ENCODE results near the gene CTNND2.
"Not testable (repeated sequence)": the region's sequence is repeated elsewhere in the genome, so short reads cannot be mapped to it uniquely, and the experiment has no call there.

The CTNND2 gene

DNA sequence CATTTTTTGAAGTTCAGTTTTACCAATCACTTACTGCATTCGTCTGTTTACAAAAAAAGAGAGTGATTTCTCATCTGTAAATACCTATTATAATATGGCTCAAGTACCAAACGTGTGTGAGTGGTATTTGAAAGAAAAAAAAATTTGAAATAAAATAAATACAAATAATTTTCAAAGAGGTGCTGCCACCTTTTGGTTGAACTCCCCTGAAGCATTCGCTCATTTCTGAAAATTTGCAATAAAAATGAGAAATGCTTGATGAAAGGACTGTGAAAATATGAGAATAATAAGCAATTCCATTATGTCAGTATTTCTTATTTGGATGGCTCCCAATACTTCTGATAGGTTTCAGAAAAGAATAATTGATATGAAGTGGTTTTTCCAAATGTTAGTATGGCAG lies 409.9 kb downstream of the CTNND2 start:
- DNase-seq (ENCODE audit: low read depth, low spot score), result no peak
- no peak overlapping the region for H3K27ac ChIP-seq

DNA sequence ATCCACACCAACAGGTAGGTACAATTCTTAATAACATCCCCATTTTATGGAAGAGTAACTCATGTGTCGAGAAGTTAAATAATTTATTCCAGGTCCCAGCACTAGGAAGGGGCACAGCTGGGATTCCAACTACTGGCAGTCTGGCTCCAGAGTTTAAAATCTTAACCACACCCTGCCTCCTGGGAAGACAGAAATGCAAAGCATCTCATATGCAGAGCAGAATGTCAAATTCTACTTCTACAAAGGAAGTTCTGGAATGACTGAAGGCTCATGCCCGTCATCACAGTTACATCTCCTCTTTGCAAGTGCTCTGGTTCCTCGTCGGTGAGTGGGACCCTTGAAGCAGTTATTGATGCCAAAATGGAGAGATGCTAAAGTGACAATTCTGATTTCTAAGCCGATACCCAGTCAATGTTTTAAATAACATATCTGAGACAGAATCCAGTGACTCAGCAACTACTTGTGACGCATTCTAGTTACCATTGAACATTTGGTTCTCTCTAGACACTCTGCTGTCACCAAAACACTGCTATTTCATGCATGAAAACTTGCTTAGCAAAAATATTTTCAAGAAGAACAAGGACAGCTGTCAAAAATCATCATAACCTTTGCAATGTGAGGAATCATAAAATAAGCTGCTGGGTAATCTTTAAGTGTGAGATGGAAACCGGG lies 412.7 kb downstream of the CTNND2 start:
- H3K27ac ChIP-seq, result no peak overlapping the region
- no peak for DNase-seq (ENCODE audit: low read depth, low spot score)

DNA sequence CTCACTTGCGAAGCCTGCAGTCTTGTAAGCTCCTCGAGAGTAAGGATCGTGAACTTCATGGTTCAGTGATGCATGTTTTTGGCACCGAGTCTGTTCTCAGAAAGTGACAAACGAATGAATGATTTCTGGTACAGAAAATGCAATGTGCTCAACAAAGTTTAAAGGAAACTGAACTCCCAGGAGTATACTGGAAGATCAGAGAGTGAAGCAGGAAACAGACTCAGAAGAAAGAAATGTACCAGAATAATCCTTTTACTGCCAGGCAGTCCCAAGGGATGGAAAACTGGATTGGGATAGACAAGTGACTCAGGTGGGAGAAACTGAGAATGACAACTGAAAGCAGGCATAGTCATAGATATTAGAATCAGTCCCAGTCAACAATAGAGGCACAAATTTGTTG lies 420.6 kb downstream of the CTNND2 start:
- no peak for DNase-seq (ENCODE audit: low read depth, low spot score)
- H3K27ac ChIP-seq, result no peak overlapping the region

DNA sequence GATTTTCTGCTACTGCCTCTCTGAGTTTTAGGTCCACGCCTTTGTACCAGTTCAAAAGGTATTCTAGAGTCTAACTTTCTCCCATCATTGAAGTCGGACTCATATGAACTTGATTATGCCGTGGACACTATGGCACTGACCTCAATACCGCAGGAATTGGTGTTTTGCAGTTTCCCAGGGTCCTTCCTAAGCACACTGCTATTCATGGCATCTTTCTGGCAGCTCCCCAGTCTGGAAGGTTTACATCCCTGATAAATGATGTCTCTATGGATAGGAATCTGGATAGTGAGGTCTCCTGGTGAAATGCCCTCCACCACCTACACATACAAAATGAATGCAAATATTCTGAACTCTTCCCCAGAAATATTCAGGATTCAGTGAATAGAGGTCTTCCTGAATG lies 422.2 kb downstream of the CTNND2 start:
- DNase-seq (ENCODE audit: low read depth, low spot score), result no peak

DNA sequence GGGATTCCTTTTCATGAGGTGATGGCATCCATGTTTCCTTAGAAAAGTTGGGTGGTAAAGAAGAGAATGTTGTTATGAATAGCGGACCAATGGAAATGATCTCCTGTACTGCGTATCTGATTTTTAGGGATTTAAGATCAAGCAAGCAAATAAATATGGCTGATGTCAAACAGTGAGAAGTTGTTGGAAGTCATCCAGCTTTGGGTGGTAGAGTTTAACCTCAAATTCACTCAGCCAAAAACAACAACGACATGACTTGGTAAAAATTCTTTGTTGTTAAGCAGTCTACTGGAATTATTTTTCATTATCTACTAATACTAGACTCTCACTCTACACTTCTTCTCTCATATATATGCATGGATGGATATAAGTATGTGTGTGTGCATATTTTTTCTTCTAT lies 426.5 kb downstream of the CTNND2 start:
- DNase-seq (ENCODE audit: low read depth, low spot score), result no peak
- no peak overlapping the region for H3K27ac ChIP-seq

More for the DNA sequence above, 422.2 kb downstream of the CTNND2 start:
- H3K27ac ChIP-seq, result no peak overlapping the region

DNA sequence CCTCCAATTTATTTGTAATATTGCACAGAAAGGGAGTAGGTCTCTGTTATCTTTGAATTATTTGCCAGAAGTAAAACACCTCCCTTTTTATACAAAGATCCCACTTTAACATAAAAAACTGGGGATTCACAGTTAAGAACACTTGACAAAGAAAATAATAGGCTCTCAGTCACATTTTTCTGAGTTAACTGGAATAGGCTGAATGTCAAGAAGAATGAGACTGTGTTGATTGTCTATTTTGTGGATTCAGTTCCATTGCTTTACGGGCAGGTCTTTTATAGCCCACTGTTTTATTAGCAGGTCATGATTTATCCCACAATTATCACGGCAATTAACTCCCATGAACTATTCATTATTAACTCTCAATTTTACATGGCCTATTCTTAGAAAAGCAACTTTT lies 427.4 kb downstream of the CTNND2 start:
- no peak for DNase-seq (ENCODE audit: low read depth, low spot score)
- no peak overlapping the region for H3K27ac ChIP-seq

DNA sequence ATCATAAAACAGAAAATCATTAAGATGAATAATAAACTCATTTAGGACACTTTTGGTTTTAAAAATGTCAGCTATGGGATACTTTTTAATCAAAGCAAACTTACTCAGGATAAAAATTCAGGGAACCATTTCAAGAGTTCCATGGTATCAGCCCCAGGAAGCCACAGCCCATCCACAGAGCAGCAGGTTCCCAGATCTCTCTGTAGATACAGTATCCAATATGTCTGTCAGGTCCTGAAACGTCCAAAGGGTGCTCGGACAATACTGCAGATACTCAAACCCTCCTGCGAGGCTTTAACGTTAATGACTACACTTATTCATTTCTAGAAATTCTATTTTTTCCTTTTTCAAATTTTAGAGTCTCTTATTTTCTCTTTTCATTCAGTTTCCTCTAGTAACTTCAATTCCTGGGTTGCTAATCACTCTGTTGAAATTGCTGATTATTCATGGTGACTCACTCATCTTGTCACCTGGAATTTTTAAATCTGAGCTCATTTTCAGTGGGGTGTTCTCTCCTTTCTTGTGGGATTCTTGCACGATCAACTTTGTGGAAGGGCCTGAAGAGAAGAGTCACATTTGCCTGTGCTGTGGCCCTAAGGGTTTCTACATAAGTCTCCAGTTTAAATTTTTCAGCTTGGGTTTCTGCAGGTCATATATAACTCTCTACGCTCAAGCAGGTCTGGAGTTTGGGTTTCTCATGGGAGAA lies 435.8 kb downstream of the CTNND2 start:
- DNase-seq (ENCODE audit: low read depth, low spot score), result no peak
- no peak overlapping the region for H3K27ac ChIP-seq

DNA sequence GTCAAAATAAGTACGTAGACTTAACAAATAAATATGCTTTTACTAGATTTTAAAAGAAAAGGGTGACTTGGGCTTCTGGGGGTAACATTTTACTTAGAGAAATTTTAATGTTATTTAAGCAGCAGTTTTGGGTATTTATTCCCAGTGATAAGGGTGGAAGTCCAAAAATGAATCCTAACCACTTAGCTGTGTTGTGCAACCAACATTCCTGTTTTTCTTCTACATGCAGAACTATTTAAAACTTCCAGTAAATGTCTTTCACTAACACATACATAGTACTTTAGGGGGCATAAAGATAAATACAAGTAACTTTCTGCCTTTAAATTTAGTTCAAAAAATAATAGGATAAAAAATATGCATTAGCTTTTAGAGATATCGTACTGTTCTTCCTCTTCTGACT lies 436.7 kb downstream of the CTNND2 start:
- H3K27ac ChIP-seq, result no peak overlapping the region
- DNase-seq (ENCODE audit: low read depth, low spot score), result no peak

DNA sequence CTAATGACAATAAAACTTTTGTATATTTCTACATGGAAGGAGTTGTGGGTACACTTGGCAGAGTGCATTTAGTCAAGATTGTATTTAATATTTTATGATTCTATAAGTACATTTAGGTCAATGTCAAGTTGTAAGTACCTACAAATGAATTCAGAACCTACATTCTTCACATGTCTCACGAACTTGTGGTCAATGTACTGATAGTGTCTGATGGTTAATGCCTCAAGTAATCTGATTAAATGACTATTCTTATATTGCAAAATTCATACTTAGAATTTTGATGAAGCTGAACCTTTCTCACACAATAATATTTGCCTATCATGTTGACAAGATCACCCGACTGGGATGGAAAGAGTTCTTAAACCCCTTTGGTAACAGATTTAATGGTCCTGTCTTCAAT lies 444.5 kb downstream of the CTNND2 start:
- DNase-seq (ENCODE audit: low read depth, low spot score), result no peak
- no peak overlapping the region for H3K27ac ChIP-seq

DNA sequence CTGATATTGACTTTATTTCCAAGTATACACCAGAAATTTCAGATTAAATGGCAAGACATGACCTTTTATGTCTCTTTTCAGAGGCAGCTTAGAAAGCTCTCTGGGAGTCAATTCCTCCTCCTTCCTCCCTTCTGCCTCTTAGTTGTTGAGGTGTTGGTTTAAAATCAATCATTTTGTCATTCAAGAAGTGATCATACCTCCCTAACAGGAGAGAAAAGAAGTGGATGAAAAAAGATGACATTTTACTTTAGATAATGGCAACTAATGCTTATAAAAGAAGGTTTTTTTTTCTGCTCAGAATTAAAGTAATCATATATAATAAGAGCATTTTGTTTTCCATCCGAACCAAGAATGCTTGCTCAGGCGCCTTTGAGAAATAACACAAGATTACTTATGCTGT lies 448.7 kb downstream of the CTNND2 start:
- no peak for DNase-seq (ENCODE audit: low read depth, low spot score)
- H3K27ac ChIP-seq, result no peak overlapping the region

DNA sequence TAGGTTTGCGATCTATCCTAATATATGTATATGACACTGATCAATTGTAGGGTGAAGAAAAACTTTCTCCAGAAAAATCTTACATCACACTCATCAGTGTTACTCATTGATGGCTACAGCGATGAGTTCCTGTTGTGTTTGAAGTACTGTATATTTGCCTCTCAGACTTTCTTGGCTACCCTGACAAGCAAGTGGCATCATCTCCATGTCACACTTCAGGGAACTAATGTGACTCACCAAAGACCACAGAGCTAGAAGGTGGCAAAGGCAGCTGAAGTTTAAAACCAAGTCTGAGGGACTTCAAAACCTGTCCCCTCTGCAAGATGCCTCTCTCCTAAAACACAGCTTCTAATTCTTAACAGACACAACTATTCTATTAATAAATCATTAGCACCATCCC lies 451.4 kb downstream of the CTNND2 start:
- no peak for DNase-seq (ENCODE audit: low read depth, low spot score)
- no peak overlapping the region for H3K27ac ChIP-seq

DNA sequence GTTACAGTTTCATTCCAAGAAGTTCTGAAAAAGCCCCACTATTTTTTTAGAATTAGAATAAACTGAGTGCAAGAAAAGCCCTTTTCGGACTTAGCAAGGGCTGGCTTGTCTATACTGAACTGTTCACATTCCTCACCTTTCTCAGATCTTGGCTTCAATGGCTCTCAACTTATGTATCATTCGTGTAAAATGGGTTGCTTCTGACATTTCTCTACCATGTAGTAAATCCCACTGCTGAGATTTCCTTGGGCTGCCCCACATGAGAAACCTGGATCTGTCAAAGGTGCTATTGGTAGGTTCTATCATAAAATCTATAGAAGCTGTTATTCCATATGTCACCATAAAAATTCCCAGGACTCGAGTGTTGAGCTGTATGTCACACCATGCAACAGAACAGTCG lies 454.3 kb downstream of the CTNND2 start:
- DNase-seq (ENCODE audit: low read depth, low spot score), result no peak
- no peak overlapping the region for H3K27ac ChIP-seq

DNA sequence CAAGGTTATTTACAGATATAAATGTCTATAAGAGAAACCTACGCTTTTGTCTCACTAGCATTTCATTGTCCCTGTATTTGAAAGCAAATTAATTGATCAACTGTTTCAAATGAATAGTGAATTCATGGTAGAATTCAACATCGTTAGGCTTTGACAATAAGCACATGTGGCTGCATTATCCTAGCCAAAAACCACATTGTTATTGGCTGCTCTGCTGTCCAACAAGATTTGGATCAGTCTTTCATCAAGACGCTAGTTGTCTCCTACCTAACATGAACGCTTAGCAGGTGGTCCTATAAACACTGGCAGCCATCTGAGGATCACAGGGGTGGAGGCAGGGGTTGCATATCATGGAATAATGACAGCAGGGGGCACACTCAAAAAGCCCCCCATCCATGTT lies 455.0 kb downstream of the CTNND2 start:
- no peak for DNase-seq (ENCODE audit: low read depth, low spot score)
- H3K27ac ChIP-seq, result no peak overlapping the region

DNA sequence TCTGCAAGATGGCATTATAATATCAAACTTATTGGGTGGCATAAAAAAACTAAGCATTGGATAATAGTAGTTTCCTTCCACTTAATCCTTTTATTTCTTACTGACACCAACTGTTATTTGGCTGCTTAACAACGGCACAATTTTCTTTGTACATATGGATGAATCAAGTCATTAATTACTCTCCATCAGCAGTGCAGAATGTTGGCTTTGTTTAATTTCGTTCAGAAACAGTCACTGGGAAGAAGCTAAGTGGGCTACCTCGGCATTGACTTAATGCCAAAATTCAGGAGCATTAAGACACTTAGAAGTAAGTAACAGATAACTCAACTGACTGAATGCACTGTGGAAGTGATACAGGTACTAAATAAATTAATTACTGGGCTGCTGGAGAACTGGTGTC lies 460.4 kb downstream of the CTNND2 start:
- no peak overlapping the region for H3K27ac ChIP-seq
- DNase-seq (ENCODE audit: low read depth, low spot score), result no peak

DNA sequence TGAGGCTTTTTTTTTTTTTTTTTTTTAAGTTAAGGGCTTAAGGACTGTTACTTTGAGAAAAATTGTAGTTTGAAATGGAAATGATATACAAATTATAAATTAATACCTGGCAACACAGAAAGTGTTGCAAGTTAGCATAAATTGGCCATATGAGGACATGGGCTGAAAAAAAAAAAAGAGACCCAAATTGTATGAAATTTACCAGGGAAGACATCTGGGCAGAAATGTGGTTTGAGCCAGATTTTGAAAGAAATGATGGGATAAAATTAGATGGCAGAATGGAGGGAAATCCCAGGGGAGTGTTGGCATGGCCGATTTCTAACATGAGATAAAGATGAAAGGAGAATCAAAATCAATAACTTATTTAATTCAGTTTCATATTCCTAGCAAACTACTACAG lies 472.1 kb downstream of the CTNND2 start:
- DNase-seq (ENCODE audit: low read depth, low spot score), result no peak
- no peak overlapping the region for H3K27ac ChIP-seq

DNA sequence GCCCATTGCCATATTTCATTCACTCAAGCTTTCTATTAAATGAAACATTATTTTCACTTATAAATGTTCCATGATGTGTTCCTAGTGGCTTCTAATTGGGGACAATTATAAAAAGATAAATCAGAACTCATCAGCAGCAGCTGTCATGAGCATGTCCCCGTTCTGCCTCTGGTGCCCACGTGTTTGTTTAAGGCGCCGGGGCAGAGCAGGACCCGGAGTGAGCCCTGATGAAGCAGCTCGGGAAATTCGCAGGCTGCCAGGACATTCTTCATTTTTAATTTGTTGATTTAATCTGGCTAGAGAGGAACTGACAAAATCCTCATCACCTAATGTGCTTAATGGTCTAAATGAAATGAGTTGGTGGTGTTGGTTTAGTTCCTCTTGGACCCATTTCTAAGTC lies 475.0 kb downstream of the CTNND2 start:
- DNase-seq (ENCODE audit: low read depth, low spot score), result no peak
- H3K27ac ChIP-seq, result no peak overlapping the region

DNA sequence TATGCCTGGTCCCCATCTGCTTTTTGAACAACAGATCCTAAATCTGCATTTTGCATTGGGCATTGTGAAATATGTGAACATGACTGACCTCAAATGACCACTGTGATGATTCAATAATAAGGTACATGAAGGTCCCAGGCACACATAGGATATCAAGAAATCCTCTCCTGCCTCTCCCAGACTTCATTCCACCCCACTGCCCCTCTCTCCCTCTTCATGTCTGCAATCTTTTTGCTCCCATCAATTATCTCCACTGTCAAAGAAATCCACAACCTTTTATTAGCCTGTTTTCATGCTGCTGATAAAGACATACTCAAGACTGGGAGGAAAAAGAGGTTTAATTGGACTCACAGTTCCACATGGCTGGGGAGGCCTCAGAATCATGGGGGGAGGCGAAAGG lies 476.7 kb downstream of the CTNND2 start:
- no peak overlapping the region for H3K27ac ChIP-seq
- no peak for DNase-seq (ENCODE audit: low read depth, low spot score)

DNA sequence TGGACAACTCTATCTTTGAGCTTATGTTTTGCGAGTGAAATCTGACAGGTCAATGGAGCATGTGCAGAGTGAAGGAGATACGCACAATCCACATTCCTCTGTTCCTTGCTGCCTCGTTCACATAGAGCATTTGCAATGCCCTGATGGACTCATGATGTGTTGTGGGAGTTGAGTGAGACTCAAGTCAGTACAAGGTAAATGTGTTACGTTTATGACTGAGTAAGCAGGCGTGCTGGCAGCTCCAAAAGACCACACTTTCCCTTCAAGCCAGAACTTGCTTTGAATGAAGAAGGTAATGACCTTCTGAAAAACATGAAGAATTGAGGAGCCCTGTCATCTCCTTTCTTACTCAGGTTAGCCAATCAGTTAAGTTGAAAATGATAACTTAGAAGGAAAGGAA lies 477.8 kb downstream of the CTNND2 start:
- peak; percentile 22 for DNase-seq (ENCODE audit: low read depth, low spot score)
- no peak overlapping the region for H3K27ac ChIP-seq

DNA sequence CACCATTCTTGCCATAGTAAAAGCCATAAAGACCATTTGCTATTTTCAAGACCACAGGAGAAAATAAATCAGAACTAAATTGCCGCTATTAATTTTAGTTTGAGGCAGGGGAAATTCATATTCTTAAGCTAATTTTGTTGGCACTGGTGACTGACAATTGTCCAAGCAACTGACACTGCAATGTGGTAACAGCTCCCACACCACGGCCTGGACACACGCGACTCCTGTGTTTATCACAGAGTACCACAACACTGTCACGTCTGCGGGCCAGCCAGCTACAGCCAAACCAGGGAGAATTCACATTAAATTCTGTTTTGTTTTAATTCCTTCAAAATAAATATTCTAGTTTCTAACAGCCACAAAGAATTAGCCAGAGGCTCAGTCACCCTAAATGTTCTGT lies 481.9 kb downstream of the CTNND2 start:
- H3K27ac ChIP-seq, result no peak overlapping the region
- no peak for DNase-seq (ENCODE audit: low read depth, low spot score)

DNA sequence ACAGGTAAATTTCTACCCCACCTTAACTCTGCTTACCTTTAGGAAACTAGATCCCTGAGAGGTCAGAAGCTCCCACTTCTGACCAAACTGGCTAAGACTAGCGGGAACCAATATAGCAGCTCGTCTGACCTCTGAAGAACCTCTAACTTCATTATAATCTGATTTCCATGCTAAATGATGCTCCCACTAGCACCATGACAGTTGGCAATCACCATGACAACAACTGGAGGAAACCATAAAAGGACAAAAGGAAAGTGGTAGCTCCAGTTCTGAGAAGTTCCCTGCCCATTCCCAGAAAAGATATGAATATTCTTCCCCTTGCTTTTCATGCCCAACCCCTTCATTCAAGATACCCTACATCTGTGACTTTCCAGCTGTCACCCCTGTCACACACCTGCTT lies 483.3 kb downstream of the CTNND2 start:
- DNase-seq (ENCODE audit: low read depth, low spot score), result no peak
- no peak overlapping the region for H3K27ac ChIP-seq

DNA sequence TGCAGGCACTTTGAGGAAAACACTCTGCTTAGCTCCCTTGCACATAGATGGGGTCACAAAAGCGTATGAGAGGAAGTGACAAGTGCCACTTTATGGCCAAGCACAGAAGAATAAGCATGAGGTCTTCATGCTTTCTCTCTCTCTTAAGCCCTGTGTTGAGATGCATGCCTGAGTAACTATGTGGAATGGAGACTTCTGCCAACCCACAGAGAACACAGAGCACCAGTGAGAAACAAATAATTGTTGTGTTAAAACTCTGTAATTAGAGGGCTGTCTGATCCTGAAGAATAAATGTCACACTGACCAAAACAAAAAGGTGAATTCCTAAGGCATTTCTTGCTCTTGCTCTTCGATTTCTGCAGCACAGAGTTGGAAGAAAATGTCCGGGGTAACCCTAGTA lies 488.5 kb downstream of the CTNND2 start:
- no peak overlapping the region for H3K27ac ChIP-seq
- DNase-seq (ENCODE audit: low read depth, low spot score), result no peak

DNA sequence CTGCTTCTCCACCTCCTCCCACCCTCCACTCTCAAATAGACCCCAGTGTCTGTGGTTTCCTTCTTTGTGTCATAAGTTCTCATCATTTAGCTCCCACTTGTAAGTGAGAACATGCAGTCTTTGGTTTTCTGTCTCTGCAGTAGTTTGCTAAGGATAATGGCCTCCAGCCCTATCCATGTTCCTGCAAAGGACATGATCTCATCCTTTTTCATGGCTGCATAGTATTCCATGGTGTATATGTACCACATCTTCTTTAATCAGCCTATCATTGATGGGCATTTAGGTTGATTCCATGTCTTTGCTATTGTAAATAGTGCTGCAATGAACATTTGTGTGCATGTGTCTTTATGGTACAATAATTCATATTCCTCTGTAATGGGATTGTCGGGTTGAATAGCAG lies 489.5 kb downstream of the CTNND2 start:
- H3K27ac ChIP-seq; DNase-seq (ENCODE audit: low read depth, low spot score): not testable (repeated sequence)

Measured in epithelial cell of prostate (primary cell).